Endothelial cell of umbilical vein (primary cell): ENCODE measurements around the gene MKKS. TPM values are rescaled to one million over a fixed set of nuclear protein-coding genes. Genes with fewer than 3 reads are reported as not detected.

ENCODE experiments used
- BruUV-seq: library from RNA; stranded (reverse); fragments of 400-500 nt; replicated peaks from 2 replicates; lab custom pipeline; 2021; lab: Mats Ljungman, UMichigan
- CTCF ChIA-PET: fragments of 300-600, 350-600 bp; sonication (Branson Sonifier 250); formaldehyde crosslinking; loops from one replicate; lab custom pipeline; 2021; ENCODE audit warnings: antibody characterized with exemption, inconsistent platforms; lab: Charles Lee
- POLR2A ChIA-PET: fragments of 300-600, 350-600 bp; sonication (Branson Sonifier 250); formaldehyde crosslinking; loops from one replicate; lab custom pipeline; 2021; ENCODE audit warnings: antibody characterized with exemption, inconsistent platforms; lab: Charles Lee
- DNase-seq: peaks from one replicate; pipeline ENCODE4 v3.0.0-alpha.2; 2011; ENCODE audit warnings: low read depth, low spot score
- FAIRE-seq: peaks from 2 replicates; lab custom pipeline; 2011; peaks lifted over from hg19 to GRCh38; lab: Jason Lieb, UNC
- H2AFZ ChIP-seq: 2 replicates; pipeline ENCODE4 v1.6.0; 2012; ENCODE audit warnings: low read depth, low read length, control low read depth, inconsistent platforms
- H3K27ac ChIP-seq: 2 replicates; pipeline ENCODE4 v1.5.1; 2011; ENCODE audit warnings: low read depth, mild to moderate bottlenecking, control low read depth, low read length, moderate library complexity; ENCODE audit not compliant: insufficient read depth
- H3K27me3 ChIP-seq, 2 experiments: 2 replicates each; pipeline versions ENCODE4 v1.6.0 to v1.6.1; 2011; ENCODE audit warnings: low read length in 2 of 2, mixed read lengths in 1 of 2; ENCODE audit not compliant: control insufficient read depth in 2 of 2, insufficient read depth in 2 of 2
- H3K36me3 ChIP-seq, 2 experiments: 2 replicates in 1 of 2; 3 replicates in 1 of 2; pipeline ENCODE4 v1.5.1; 2011; ENCODE audit warnings: low read length in 2 of 2, mild to moderate bottlenecking in 1 of 2, moderate library complexity in 1 of 2; ENCODE audit not compliant: control insufficient read depth in 2 of 2, insufficient read depth in 2 of 2; ENCODE audit errors: extremely low read depth in 1 of 2
- H3K4me1 ChIP-seq: 3 replicates; pipeline ENCODE4 v1.5.1; 2011; ENCODE audit warnings: mild to moderate bottlenecking, low read length; ENCODE audit not compliant: control insufficient read depth, insufficient read depth; ENCODE audit errors: extremely low read depth
- H3K4me2 ChIP-seq: 2 replicates; pipeline ENCODE4 v1.6.1; 2011; ENCODE audit warnings: low read length, control low read depth, mixed read lengths; ENCODE audit not compliant: insufficient read depth
- H3K4me3 ChIP-seq, 3 experiments: fragments of 200-600 bp in 1 of 3; sonication (generic), shearing (Covaris generic) in 1 of 3; replicated peaks in 1 of 3; 2 replicates each; pipeline ENCODE4 v1.5.1; 2011 to 2016; ENCODE audit warnings: control low read depth in 3 of 3, low read length in 3 of 3, mild to moderate bottlenecking in 2 of 3, inconsistent platforms in 1 of 3, low read depth in 1 of 3, moderate library complexity in 1 of 3; ENCODE audit not compliant: insufficient read depth in 1 of 3
- H3K79me2 ChIP-seq: 2 replicates; pipeline ENCODE4 v1.6.0; 2012; ENCODE audit warnings: low read length, inconsistent platforms; ENCODE audit not compliant: control insufficient read depth, insufficient read depth
- H3K9ac ChIP-seq: replicated peaks from 2 replicates; pipeline ENCODE3; 2011; ENCODE audit warnings: low read length, control low read depth; ENCODE audit not compliant: insufficient read depth; ENCODE audit errors: extremely low read depth
- H3K9me1 ChIP-seq: replicated peaks from 3 replicates; pipeline ENCODE4 v1.6.0; 2011; ENCODE audit warnings: mild to moderate bottlenecking, low read length; ENCODE audit not compliant: control insufficient read depth, insufficient read depth; ENCODE audit errors: extremely low read depth
- H3K9me3 ChIP-seq: replicated peaks from 2 replicates; pipeline ENCODE4 v1.5.1; 2012; ENCODE audit warnings: low read length, inconsistent platforms; ENCODE audit not compliant: control insufficient read depth, insufficient read depth
- H4K20me1 ChIP-seq: replicated peaks from 2 replicates; pipeline ENCODE3; 2011; ENCODE audit warnings: mild to moderate bottlenecking, low read length; ENCODE audit not compliant: control insufficient read depth, insufficient read depth; ENCODE audit errors: extremely low read depth
- EZH2 ChIP-seq: IDR thresholded peaks from 2 replicates; pipeline ENCODE4 v1.6.1; 2012; ENCODE audit warnings: borderline replicate concordance, low read depth, mild to moderate bottlenecking, moderate library complexity, low read length, inconsistent platforms; ENCODE audit not compliant: severe bottlenecking
- FOS ChIP-seq: IDR thresholded peaks from 2 replicates; pipeline ENCODE4 v1.6.1; 2011; ENCODE audit warnings: mild to moderate bottlenecking, low read length, moderate library complexity, borderline replicate concordance; ENCODE audit not compliant: insufficient read depth
- GATA2 ChIP-seq: IDR thresholded peaks from 2 replicates; pipeline ENCODE4 v1.7.0; 2011; ENCODE audit warnings: low read depth, mild to moderate bottlenecking, moderate library complexity, mixed read lengths, low read length; ENCODE audit not compliant: insufficient read length, insufficient read depth
- JUN ChIP-seq: IDR thresholded peaks from 2 replicates; pipeline ENCODE4 v1.6.1; 2011; ENCODE audit warnings: borderline replicate concordance, low read depth; ENCODE audit not compliant: insufficient read length, insufficient read depth
- MYC ChIP-seq: IDR thresholded peaks from one replicate; pipeline ENCODE4 v1.6.1; 2011; ENCODE audit warnings: mild to moderate bottlenecking, low read depth, low read length
- POLR2A ChIP-seq: IDR thresholded peaks from 2 replicates; pipeline ENCODE4 v1.6.1; 2012; ENCODE audit warnings: low read depth, mild to moderate bottlenecking, control low read depth, low read length
- POLR2AphosphoS5 ChIP-seq: IDR thresholded peaks from 2 replicates; pipeline ENCODE4 v1.6.1; 2012; ENCODE audit warnings: low read depth, mild to moderate bottlenecking, control low read depth, low read length, moderate library complexity; ENCODE audit not compliant: insufficient read depth
- dilution Hi-C: fragments of 300-500 bp; cut with MboI; formaldehyde crosslinking; loops from one replicate; pipeline ENCODE4 v1.15.0; 2019; ENCODE audit warnings: low sequenced_read_pairs; ENCODE audit not compliant: extremely low pct_ligation_motif_present
- intact Hi-C: fragments of 100-400 bp; cut with micrococcal nuclease; formaldehyde crosslinking; loops from one replicate; pipeline ENCODE4 v1.10.0; 2022
- polyA plus RNA-seq, 4 experiments: library from polyadenylated mRNA; depleted of rRNA in 3 of 4; stranded (reverse) in 3 of 4; unstranded in 1 of 4; fragments of >200 nt; gene quantifications; 2 replicates each; pipeline versions ENCODE4 v1.2.1 to v1.2.3, GENCODE V29; 2011 to 2012; ENCODE audit warnings: missing spikeins in 1 of 4
- total RNA-seq: library from RNA; stranded (reverse); gene quantifications from 2 replicates; pipeline ENCODE4 v1.2.3, GENCODE V29; 2021
- TF ChIP-seq, protein P1 (sequence below): IDR thresholded peaks from 2 replicates; pipeline ENCODE4 v1.6.1; 2011; ENCODE audit not compliant: insufficient read depth, insufficient read length
- TF ChIP-seq, protein P2 (sequence below), 2 donors: IDR thresholded peaks; 1 replicate in 1 of 2; 2 replicates in 1 of 2; pipeline ENCODE4 v1.5.1; 2011; ENCODE audit warnings: low read length in 2 of 2, mild to moderate bottlenecking in 2 of 2, moderate library complexity in 2 of 2, control low read depth in 1 of 2, inconsistent platforms in 1 of 2, low read depth in 1 of 2; ENCODE audit not compliant: insufficient read depth in 1 of 2; ENCODE audit errors: extremely low read depth in 1 of 2

Gene MKKS
- total and polyA plus RNA-seq, 2 donors (not counting 3 experiments of a cell fraction or from before 2014, with no cell fraction given), result 7.9 to 10.5 TPM

GRCh38 chr20:10470276-10470675 lies 36.3 kb upstream of the MKKS start:
- intact Hi-C loops (no loop called here), dilution Hi-C loops (no loop called here)
- no TSS peak for BruUV-seq
- H3K9me1 ChIP-seq, result no peaks in the 10 kb centered on the region
- H3K27ac ChIP-seq, result peak overlapping the region; percentile 9
- H3K4me2 ChIP-seq, result no peak overlapping the region
- no peaks in the 10 kb centered on the region for H3K79me2 ChIP-seq
- FAIRE-seq, result no peak
- TF ChIP-seq JUN (no peak), POLR2AphosphoS5 (no peak), EZH2 (no peak), POLR2A (no peak), MYC (no peak), FOS (no peak), GATA2 (no peak)
- TF ChIP-seq, protein P1, sequence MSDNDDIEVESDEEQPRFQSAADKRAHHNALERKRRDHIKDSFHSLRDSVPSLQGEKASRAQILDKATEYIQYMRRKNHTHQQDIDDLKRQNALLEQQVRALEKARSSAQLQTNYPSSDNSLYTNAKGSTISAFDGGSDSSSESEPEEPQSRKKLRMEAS, result no peak
- TF ChIP-seq, protein P2, sequence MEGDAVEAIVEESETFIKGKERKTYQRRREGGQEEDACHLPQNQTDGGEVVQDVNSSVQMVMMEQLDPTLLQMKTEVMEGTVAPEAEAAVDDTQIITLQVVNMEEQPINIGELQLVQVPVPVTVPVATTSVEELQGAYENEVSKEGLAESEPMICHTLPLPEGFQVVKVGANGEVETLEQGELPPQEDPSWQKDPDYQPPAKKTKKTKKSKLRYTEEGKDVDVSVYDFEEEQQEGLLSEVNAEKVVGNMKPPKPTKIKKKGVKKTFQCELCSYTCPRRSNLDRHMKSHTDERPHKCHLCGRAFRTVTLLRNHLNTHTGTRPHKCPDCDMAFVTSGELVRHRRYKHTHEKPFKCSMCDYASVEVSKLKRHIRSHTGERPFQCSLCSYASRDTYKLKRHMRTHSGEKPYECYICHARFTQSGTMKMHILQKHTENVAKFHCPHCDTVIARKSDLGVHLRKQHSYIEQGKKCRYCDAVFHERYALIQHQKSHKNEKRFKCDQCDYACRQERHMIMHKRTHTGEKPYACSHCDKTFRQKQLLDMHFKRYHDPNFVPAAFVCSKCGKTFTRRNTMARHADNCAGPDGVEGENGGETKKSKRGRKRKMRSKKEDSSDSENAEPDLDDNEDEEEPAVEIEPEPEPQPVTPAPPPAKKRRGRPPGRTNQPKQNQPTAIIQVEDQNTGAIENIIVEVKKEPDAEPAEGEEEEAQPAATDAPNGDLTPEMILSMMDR (IDR thresholded peaks at IDR 0.05; ENCODE audit: extremely low read depth in 1 of 2, insufficient read depth in 1 of 2, low read depth in 1 of 2, low read length in 2 of 2), result no peak
- no peak overlapping the region for H2AFZ ChIP-seq
- ChIA-PET CTCF (interaction anchor here (0.7 to 2.4 kb wide), 4 partner anchors 11 to 201 kb away, joined by 3 to 12 read pairs (median 5); no protein-coding TSS in a partner anchor), POLR2A (no interaction called here)
- no peaks in the 10 kb centered on the region for H3K36me3 ChIP-seq
- H3K4me1 ChIP-seq, result peaks cover 40% of the 10 kb centered on the region
- DNase-seq, result no peak
- no peaks in the 10 kb centered on the region for H4K20me1 ChIP-seq
- H3K9me3 ChIP-seq, result no peaks in the 10 kb centered on the region
- H3K9ac ChIP-seq, result no peak overlapping the region
- no peak overlapping the region for H3K4me3 ChIP-seq
- H3K27me3 ChIP-seq, result no peaks in the 10 kb centered on the region
